T-helper 22 cell (primary cell): ENCODE data around the gene ASIC5.
"Not testable (repeated sequence)": the region's sequence is repeated elsewhere in the genome, so short reads cannot be mapped to it uniquely, and the experiment has no call there.

Experiments used
- DNase-seq: peaks from one replicate; pipeline ENCODE4 v3.0.0-alpha.2; 2020; ENCODE audit warnings: low read depth

Gene ASIC5, protein sequence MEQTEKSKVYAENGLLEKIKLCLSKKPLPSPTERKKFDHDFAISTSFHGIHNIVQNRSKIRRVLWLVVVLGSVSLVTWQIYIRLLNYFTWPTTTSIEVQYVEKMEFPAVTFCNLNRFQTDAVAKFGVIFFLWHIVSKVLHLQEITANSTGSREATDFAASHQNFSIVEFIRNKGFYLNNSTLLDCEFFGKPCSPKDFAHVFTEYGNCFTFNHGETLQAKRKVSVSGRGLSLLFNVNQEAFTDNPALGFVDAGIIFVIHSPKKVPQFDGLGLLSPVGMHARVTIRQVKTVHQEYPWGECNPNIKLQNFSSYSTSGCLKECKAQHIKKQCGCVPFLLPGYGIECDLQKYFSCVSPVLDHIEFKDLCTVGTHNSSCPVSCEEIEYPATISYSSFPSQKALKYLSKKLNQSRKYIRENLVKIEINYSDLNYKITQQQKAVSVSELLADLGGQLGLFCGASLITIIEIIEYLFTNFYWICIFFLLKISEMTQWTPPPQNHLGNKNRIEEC

DNA sequence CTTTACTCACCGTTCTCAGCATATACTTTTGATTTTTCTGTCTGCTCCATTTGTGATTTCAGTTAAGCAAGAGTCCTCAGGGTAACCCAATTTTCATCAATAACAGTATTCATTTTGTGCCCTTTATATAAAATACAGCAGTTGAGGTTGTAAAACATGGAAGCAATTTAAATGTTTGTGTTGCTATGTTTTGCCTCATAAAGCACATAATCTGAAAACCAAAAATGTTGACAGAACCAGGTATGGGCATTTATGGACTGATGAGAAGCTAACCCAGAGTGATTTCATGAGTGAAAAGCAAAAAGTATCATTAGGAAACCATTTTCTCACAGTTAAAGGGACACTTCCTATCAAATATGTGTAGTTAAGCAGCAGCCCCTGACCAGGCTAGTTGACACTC, at the start of gene ASIC5:
Gene ASIC5 (minus strand): TSS at position 101 of the 400 bp plus-strand sequence. CDS start 51 bp downstream, at position 50.
- no peak for DNase-seq

GRCh38 chr4:155914782-155915181, 48.7 kb upstream of the ASIC5 start:
- no peak for DNase-seq

DNA sequence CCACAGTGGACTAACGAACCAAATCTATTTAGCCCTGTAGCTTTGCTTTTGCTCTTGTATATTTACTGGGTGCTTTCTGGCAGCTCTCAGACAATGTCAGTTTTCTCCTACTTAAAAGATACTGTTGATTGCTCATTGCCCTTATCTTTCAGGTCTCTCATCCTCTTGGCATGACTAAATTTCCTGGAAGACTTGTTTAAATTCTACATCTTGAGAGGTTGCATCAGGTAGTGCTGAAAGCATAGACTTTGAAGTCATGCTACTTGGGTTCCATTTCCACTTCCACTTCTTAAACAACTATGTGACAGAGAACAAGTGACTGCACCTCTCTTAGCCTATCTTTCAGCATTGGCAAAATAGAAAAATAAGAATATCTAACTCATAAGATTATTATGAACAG, 45.8 kb upstream of the ASIC5 start:
- no peak for DNase-seq

GRCh38 chr4:155909615-155910226, 43.6 kb upstream of the ASIC5 start:
- no peak for DNase-seq

GRCh38 chr4:155908187-155909139, 42.4 kb upstream of the ASIC5 start:
- no peak for DNase-seq

- DNase-seq: no peak
These were observed 41.5 kb upstream of the ASIC5 start for GRCh38 chr4:155907556-155907955.

DNA sequence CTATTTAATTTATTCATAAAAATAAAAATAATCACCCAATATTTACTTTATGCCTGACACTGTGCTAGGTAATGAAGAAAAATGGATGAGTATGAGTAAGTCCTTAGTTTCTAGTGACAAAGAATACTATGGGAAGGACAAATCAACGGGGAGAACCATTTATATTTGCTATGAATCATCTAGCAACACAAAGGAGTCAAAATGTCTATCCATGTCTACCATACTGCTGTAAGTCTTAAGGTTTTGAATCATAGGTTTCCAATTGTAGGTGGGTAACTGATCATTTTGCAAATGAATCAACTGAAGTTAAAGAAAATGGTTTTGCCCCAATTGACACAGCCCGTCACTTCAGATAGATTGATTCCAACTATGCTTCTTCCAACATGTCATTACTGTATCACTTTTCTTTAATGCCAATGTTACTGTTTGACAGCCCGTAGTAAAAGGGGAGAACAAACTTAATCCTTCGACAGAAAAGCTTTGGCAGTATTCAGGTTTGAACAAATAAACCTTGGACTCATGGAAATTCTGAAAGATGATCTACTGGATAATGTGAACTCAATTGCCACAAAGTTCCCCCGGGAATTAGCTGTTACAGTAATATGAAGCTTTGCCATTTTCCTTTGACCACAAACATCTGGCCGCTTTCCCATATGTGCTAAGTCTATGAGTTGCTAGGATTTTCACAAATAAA, 40.6 kb upstream of the ASIC5 start:
- DNase-seq: no peak

DNA sequence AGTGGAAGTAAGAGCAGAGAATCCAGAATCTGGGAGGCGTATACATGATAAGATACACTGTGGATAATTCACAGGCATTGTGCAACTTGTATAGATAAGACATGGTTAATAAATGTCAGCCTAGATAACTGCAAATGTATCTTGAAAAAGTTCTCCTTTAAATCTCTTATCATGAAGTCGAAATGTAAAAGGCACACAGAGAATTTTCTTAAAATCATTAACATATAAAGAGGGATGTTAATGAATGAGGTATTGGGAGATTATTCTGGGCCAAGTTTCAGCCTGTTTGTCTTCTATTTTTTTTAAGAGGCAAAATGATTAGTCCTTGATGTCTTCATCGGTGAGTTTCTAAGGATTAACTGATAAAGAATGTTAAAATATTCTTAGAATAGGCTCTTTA, 38.3 kb upstream of the ASIC5 start:
- DNase-seq: no peak

GRCh38 chr4:155903453-155903852, 37.4 kb upstream of the ASIC5 start, which contains the start of gene TDO2:
Gene TDO2, plus strand, starts transcription at chr4:155903696. Its CDS starts 63 bp downstream, at chr4:155903759.
- no peak for DNase-seq

DNA sequence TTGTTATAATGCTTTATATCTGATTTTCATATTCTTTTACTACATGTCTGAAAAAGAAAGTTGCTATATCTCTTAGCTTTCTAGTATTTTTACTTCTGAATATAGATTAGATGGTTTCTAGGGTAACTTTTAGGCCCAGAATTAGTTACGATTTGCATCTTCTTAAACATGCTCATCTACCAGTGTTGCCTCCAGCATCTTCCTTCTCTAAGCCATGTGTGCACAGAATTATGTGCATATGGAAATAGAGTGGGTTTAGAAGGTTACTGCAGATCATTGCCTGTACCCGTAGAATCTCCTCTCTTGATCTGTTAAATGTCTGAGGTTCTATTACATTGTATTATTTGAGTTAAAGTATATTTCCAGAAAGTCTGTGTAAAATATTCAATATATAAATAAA, 34.9 kb upstream of the ASIC5 start:
- no peak for DNase-seq

- DNase-seq: no peak
These were observed 34.3 kb upstream of the ASIC5 start for GRCh38 chr4:155900381-155900780.

GRCh38 chr4:155899891-155900290, 33.8 kb upstream of the ASIC5 start:
- no peak for DNase-seq

DNA sequence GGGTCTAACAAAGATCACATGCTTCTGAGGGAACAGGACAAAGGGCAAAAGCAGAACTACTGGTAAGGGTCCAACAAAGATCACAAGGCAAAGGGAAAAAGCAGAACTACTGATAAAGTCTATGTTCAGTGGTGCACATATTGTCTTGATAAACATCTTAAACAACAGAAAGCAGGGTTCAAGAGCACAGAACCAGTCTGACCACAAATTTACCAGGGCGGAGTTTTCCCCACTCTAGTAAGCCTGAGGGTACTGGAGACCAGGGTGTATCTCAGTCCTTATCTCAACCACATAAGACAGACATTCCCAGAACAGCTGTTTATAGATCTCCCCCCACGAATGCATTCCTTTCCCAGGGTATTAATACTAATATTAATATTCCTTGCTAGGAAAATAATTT, 32.3 kb upstream of the ASIC5 start:
- DNase-seq: not testable (repeated sequence)

DNA sequence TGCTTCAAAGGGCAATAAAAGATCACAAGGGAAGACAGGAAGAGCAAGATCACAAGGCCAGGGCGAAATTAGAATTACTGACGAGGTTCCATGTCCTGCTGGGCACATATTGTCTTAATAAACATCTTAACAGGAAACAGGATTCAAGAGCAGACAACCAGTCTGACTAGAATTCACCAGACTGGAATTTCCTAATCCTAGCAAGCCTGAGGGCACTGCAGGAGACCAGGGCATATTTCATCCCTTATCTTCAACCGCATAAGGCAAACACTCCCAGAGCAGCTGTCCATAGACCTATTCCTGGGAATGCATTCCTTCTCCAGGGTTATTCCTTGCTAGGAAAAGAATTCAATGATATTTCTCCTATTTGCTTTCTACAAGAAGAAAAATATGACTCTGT, 25.0 kb upstream of the ASIC5 start:
- DNase-seq: no peak

DNA sequence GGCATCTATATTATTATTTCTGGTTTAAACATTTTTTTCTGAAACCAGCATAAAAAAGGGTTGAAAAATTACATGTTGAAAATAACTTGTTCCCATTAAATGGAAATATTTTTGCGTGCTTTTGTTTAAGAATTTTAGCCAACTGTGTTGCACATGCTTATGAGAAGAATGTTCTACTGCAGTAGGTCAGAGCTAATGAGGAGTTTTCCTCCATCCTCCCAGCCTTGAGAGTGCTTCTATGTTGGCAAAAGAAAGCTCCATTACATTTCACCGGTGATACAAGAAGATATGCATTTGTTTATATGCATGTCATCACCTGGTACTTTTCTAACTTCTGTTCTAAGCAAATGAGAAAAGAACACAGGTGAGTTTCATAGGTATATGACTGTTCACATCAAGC, 23.9 kb upstream of the ASIC5 start:
- no peak for DNase-seq

GRCh38 chr4:155889031-155889793, 23.1 kb upstream of the ASIC5 start:
- no peak for DNase-seq

- DNase-seq: no peak
These were observed 21.9 kb upstream of the ASIC5 start for GRCh38 chr4:155887847-155888570.

DNA sequence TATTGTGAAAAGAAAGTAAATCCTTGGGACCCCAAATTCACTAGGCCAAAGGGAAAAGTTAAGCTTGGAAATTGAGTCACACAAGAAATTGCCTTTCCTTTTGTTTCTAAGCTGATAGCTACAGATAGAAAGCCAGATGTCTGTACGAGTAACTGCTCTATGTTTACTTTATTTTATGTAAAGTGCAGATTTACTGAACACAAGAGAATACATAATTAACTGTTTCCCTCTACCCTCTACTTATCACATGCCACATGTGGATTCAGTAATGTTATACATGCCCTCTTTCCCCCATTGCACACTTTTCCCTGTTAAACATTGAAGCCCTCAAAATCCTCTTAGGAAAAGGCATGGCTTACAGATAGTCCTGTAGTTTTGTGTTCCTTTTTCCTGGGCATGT, 21.0 kb upstream of the ASIC5 start:
- DNase-seq: no peak

DNA sequence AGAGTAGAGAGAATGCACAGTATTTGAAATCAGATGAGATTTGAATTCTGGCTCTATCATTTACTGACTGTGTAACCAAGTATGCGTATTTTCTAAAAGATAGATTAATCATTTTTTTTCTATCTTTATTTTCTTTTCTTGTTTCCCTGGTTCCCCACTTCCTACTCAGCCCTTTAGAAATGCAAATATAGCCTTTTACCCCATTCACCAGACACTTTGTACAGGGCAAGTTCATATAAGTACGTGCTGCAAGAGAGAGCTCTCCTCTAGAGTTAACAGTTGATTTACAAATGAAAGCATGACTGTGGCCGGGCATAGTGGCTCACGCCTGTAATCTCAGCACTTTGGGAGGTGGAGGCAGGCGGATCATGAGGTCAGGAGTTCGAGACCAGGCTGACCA, 19.6 kb upstream of the ASIC5 start:
- no peak for DNase-seq

- no peak for DNase-seq
These were observed 17.8 kb upstream of the ASIC5 start for GRCh38 chr4:155883895-155884294.
